ENCODE results near the gene FRMD8. TPM values are rescaled to one million over a fixed set of nuclear protein-coding genes. Genes with fewer than 3 reads are reported as not detected.

The FRMD8 gene
- total and polyA plus RNA-seq, 2 of the 4 experiments (the other 2 are of a cell fraction): 11.3 to 19.8 TPM

GRCh38 chr11:65418681-65419459 is 32.4 kb downstream of the FRMD8 start:
- in situ Hi-C loops (cut with MboI; ENCODE audit: low sequenced_read_pairs): no loop called here
- TF ChIP-seq MXI1 (IDR thresholded peaks at IDR 0.05; ENCODE audit: borderline replicate concordance, low read depth, low read length): peak; percentile 36; the same call in 1 of the 2 replicates
- TF ChIP-seq RFX5 (IDR thresholded peaks at IDR 0.05; ENCODE audit: low read depth, low read length): no peak
- TF ChIP-seq MAZ (IDR thresholded peaks at IDR 0.05; ENCODE audit: borderline replicate concordance, low read depth, low read length): peak; percentile 96
- TF ChIP-seq CEBPB (IDR thresholded peaks at IDR 0.05; ENCODE audit: low read depth, low read length): 0 out of 2 replicates have a peak, but pooled peaks have one; percentile 15
- peak; percentile 55 for TF ChIP-seq CHD1 (IDR thresholded peaks at IDR 0.05; ENCODE audit: low read depth, low read length)
- no peak for TF ChIP-seq SMC3 (IDR thresholded peaks at IDR 0.05; ENCODE audit: low read depth, low read length)
- peak; percentile 81 for TF ChIP-seq POLR2A (IDR thresholded peaks at IDR 0.05; ENCODE audit: low read depth, low read length)
- TF ChIP-seq MAFK (IDR thresholded peaks at IDR 0.05; ENCODE audit: low read depth, low read length): peak; percentile 61
- TF ChIP-seq ELK1 (IDR thresholded peaks at IDR 0.05; ENCODE audit: borderline replicate concordance, low read depth, low read length): no peak
- TF ChIP-seq USF2 (IDR thresholded peaks at IDR 0.05; ENCODE audit: low read depth, low read length): peak; percentile 91
- TF ChIP-seq CTCF (conservative IDR thresholded peaks at IDR 0.05; ENCODE audit: low read depth, low read length): no peak
- TF ChIP-seq BHLHE40 (IDR thresholded peaks at IDR 0.05; ENCODE audit: low read depth, low read length): peak; percentile 97
- peak; percentile 50 for TF ChIP-seq RCOR1 (IDR thresholded peaks at IDR 0.05; ENCODE audit: insufficient replicate concordance, low read length)

More at GRCh38 chr11:65418681-65419459, 32.4 kb downstream of the FRMD8 start:
- Histone ChIP-seq H3K4me1 (ENCODE audit: control insufficient read depth, insufficient read depth, low read length) (peaks cover 38% of the 10 kb centered on the region), H2AK5ac (ENCODE audit: low read depth, low read length) (peak overlapping the region; percentile 96), H4K5ac (ENCODE audit: low read depth, low read length) (peak overlapping the region; percentile 86), H4K8ac (ENCODE audit: low read depth in 2 of 2, low read length in 2 of 2) (peak overlapping the region; percentile 73 to 91), H4K91ac (ENCODE audit: insufficient read depth, low read depth, low read length) (peak overlapping the region; percentile 99), H3K27me3 (ENCODE audit: control insufficient read depth, insufficient read depth, low read length) (no peaks in the 10 kb centered on the region), H3K27ac (ENCODE audit: insufficient read depth, low read length) (peak overlapping the region; percentile 98), H2AK9ac (replicated peaks; ENCODE audit: low read depth, low read length, poor library complexity) (peak overlapping the region; percentile 100), H2BK5ac (ENCODE audit: low read depth, low read length, poor library complexity, severe bottlenecking) (peak overlapping the region; percentile 82), H3K4me2 (ENCODE audit: low read depth, low read length) (peak overlapping the region; percentile 70), H2BK120ac (ENCODE audit: low read depth, low read length) (peak overlapping the region; percentile 99), H3K23ac (ENCODE audit: low read depth, low read length) (peak overlapping the region; percentile 99), H3K79me1 (ENCODE audit: low read depth in 1 of 2, low read length in 2 of 2) (peaks cover 10 to 63% of the 10 kb centered on the region in 2 experiments; a peak in 2 of 4 replicates), H4K20me1 (ENCODE audit: insufficient read depth, low read length) (peaks cover 23% of the 10 kb centered on the region), H3K4ac (ENCODE audit: low read depth, low read length) (peak overlapping the region; percentile 100), H3K36me3 (ENCODE audit: control insufficient read depth, insufficient read depth, low read length) (peaks cover 5% of the 10 kb centered on the region; the same call in 1 of the 2 replicates), H2AFZ (replicated peaks; ENCODE audit: low read length, poor library complexity) (peak overlapping the region; percentile 86), H3K4me3 (ENCODE audit: insufficient read depth, low read depth, low read length) (peak overlapping the region; percentile 16; the same call in 1 of the 2 replicates), H3K9me3 (ENCODE audit: control insufficient read depth, insufficient read depth, low read length) (no peaks in the 10 kb centered on the region), H2BK20ac (ENCODE audit: low read depth, low read length) (peak overlapping the region; percentile 94), H3K14ac (replicated peaks; ENCODE audit: low read depth, low read length) (peak overlapping the region; percentile 97), H2BK15ac (ENCODE audit: low read depth, low read length) (peak overlapping the region; percentile 98; the same call in 2 of the 3 replicates), H3K18ac (ENCODE audit: low read depth, low read length) (peak overlapping the region; percentile 95), H3K9ac (ENCODE audit: low read depth, low read length) (peak overlapping the region; percentile 79), H3K56ac (ENCODE audit: extremely low read depth, insufficient read depth, low read length) (peak overlapping the region; percentile 98), H3K9me1 (ENCODE audit: insufficient read depth, low read length) (no peaks in the 10 kb centered on the region)
- peak; percentile 35 for ATAC-seq (ENCODE audit: low read depth)
- no TSS peak for BruUV-seq (replicated peaks)
- DNase-seq: peak; percentile 91
- dilution Hi-C loops (cut with HindIII; ENCODE audit: low sequenced_read_pairs, unreplicated experiment) (no loop called here), intact Hi-C loops (cut with micrococcal nuclease) (no loop called here)
- ChIA-PET POLR2A (ENCODE audit: unreplicated experiment) (interaction anchor here (0.9 to 6.8 kb wide), 4 partner anchors 30 to 89 kb away, joined by 3 to 142 read pairs (median 47); partner anchors contain the start of gene MALAT1), CTCF (interaction anchor here (1.0 to 1.5 kb wide), 2 partner anchors 80 to 92 kb away, joined by 3 to 6 read pairs; partner anchors contain the start of gene MALAT1)
- WGBS, 2 experiments (ENCODE audit: extremely low coverage in 2 of 2, insufficient read length in 1 of 2): 0% methylated on average over 5 of the region's 15 CpGs; no CpG with 5 or more reads in 1 of the 2 experiments

Data from IMR-90 (cell line).